Left ventricle myocardium inferior (tissue), 1 donor: ENCODE measurements around the gene RTP3. TPM values are rescaled to one million over a fixed set of nuclear protein-coding genes. Genes with fewer than 3 reads are reported as not detected.

Source experiments
- DNase-seq: peaks from one replicate; pipeline ENCODE4 v3.0.0-alpha.2; 2020
- H3K27ac ChIP-seq: fragments of 200-600 bp; replicated peaks from 2 replicates; pipeline ENCODE4 v1.8.0; 2021
- H3K27me3 ChIP-seq: fragments of 200-600 bp; 2 replicates; pipeline ENCODE4 v1.8.0; 2021; ENCODE audit warnings: low read depth
- H3K36me3 ChIP-seq: fragments of 200-600 bp; 2 replicates; pipeline ENCODE4 v1.8.0; 2021
- H3K4me1 ChIP-seq: fragments of 200-600 bp; 2 replicates; pipeline ENCODE4 v1.8.0; 2021
- H3K4me3 ChIP-seq: fragments of 200-600 bp; 2 replicates; pipeline ENCODE4 v1.8.0; 2021; ENCODE audit warnings: mild to moderate bottlenecking, moderate library complexity
- H3K9me3 ChIP-seq: fragments of 200-600 bp; replicated peaks from 2 replicates; pipeline ENCODE4 v1.8.0; 2021
- intact Hi-C: fragments of 100-400 bp; cut with micrococcal nuclease; formaldehyde crosslinking; loops from one replicate; pipeline ENCODE4 v1.11.0; 2022
- total RNA-seq: library from RNA; stranded (reverse); fragmentation: NEBNext Ultra II Directional; extraction: Animal tissue kit (Norgen Biotek cat#: 25700); gene quantifications from one replicate; pipeline ENCODE4 v1.2.1, GENCODE V29; 2021
- TF ChIP-seq, protein P1 (sequence below): fragments of 200-600 bp; IDR thresholded peaks from 2 replicates; pipeline ENCODE4 v1.8.0; 2021; ENCODE audit warnings: antibody characterized with exemption, mild to moderate bottlenecking, borderline replicate concordance
- donor health status: DM: no; HTN: yes; CAD: no; lungs with severe emphysema.

The RTP3 gene
- total RNA-seq, 1 donor from 2014 or later = not detected

DNA sequence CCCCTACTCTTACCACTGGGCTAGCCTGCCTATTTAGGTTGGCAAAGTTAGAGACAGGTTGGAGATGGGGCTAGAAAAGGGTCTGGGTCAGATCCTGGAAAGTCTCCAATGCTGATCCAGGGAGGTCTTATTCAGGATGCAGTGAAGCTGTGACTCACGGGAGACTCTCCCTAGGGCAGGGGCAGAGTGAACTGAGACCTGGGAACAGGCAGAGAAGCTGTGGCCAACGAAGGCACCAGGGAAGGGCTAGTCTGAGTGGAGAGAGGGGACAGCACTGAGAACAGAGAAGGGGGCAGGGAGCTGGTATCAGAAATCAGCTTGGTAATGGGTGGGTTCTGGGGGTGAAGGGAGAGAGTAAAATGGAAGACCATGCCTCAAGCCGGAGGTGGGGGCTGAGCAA is 35.3 kb upstream of the RTP3 start:
- intact Hi-C loops = no loop called here
- Histone ChIP-seq H3K9me3 (no peaks in the 10 kb centered on the region), H3K27me3 (peaks cover 25% of the 10 kb centered on the region), H3K4me3 (peak overlapping the region; percentile 58), H3K27ac (peak overlapping the region; percentile 88), H3K4me1 (peaks cover 39% of the 10 kb centered on the region), H3K36me3 (peaks cover 5% of the 10 kb centered on the region)
- TF ChIP-seq, protein P1, sequence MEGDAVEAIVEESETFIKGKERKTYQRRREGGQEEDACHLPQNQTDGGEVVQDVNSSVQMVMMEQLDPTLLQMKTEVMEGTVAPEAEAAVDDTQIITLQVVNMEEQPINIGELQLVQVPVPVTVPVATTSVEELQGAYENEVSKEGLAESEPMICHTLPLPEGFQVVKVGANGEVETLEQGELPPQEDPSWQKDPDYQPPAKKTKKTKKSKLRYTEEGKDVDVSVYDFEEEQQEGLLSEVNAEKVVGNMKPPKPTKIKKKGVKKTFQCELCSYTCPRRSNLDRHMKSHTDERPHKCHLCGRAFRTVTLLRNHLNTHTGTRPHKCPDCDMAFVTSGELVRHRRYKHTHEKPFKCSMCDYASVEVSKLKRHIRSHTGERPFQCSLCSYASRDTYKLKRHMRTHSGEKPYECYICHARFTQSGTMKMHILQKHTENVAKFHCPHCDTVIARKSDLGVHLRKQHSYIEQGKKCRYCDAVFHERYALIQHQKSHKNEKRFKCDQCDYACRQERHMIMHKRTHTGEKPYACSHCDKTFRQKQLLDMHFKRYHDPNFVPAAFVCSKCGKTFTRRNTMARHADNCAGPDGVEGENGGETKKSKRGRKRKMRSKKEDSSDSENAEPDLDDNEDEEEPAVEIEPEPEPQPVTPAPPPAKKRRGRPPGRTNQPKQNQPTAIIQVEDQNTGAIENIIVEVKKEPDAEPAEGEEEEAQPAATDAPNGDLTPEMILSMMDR = no peak
- no peak for DNase-seq

DNA sequence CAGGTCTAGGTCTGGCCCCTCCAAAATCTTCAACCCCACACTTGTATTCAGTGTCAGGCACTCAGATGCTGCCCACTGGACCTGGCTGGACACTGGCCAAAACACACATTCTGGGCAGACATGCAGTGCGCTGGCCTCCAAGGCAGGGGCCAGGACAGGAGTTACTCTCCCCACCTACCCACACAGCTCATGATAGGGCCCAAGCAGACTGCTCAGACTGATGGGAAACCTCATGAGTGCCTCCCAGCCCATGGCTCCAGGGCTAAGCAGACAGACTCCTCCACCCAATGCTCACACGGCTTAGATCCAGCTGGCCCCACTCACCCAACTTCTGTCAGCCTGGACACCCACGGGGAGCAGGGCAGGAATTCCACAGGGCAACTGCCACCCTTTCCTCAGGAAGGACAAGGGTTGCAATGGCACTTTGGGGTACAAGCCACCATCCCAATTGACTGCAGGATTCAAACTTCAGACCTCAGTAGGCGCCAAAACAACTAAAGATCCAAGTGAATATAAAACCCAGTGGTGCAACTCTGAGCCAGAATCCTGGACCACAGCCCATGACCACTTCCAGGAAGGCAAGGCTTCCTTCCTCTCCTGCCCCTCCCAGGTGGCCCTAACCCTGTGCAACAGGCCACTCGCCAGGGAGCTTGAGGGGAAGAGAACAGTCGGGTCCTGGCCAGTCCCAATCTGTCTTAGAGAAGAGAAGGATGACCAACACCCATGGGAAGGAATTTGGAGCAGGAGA is 34.5 kb upstream of the RTP3 start:
- Histone ChIP-seq H3K4me1 (peaks cover 47% of the 10 kb centered on the region), H3K4me3 (peak overlapping the region; percentile 58), H3K27ac (peak overlapping the region; percentile 88), H3K36me3 (peaks cover 5% of the 10 kb centered on the region), H3K9me3 (no peaks in the 10 kb centered on the region), H3K27me3 (peaks cover 25% of the 10 kb centered on the region)
- peak; percentile 45 for DNase-seq
- intact Hi-C loops = no loop called here
- TF ChIP-seq, protein P1 = no peak

DNA sequence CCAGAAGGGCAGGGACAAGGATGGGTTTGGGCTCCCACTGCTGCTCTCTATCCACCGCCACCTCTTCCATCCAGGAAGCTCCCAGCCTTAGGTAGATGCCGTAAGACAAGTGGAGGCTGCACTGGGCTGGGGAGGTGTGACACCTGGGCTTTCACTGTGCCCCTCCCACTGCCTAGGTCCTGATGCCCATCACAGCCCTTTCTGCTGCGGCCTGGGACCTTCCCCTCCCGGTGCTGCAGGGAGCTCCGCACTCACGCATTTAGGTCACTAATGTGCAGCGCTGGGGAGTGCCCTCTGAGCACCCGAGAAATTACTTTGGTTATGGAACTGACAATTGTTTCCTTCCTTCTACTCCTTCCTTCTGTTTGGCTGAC is 33.9 kb upstream of the RTP3 start:
- Histone ChIP-seq H3K36me3 (peaks cover 5% of the 10 kb centered on the region), H3K9me3 (no peaks in the 10 kb centered on the region), H3K4me3 (peak overlapping the region; percentile 58), H3K4me1 (peaks cover 52% of the 10 kb centered on the region), H3K27me3 (peaks cover 25% of the 10 kb centered on the region), H3K27ac (peak overlapping the region; percentile 88)
- intact Hi-C loops = no loop called here
- no peak for DNase-seq
- TF ChIP-seq, protein P1 = no peak

DNA sequence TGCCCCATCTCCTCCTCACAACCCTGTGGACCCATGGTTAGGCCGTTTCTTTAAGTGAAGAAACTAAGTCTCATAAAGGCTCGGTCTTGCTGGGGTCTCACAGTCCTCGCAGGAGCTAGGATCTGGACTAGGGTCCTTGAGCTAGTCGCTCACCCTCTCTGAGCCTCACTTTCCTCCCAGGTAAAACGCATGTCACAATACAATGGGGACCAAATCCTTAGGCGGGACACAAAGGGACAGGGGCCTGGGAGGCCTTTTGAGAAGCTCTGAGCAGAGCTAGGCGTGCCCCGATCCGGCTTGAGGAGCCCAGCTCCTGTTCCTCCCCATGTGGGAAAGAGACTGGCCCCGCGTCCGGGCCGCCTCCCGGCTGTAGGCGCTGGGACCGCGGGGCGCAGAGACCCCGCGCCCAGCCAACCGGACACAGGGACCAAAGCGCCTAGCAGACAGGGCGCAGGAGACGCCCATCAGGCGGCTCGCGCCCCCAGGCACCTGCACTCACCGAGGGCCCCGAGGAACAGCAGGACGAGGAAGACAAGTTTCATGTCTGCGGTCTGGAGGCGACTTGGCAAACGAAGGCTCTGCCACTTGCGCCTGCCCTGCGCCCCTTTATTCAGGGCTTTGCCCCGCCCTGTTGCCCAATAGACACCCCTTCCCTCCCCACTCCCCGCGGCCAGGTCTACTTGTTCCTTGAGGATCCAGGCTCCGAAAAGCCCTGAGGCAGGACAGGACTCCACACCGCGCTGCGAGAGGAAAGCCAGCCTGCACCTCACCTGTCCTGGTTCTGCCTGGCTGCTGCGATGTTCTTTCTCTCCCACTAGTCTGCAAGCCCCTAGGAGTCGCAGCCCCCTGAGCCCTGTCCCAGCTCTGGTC is 33.2 kb upstream of the RTP3 start, which contains the start of gene LTF:
Gene LTF (minus strand): TSS at position 580 of the 870 bp plus-strand sequence. CDS start 38 bp downstream, at position 542.
- Histone ChIP-seq H3K27ac (peak within 1 kb of the TSS; percentile 88), H3K4me1 (peaks cover 57% of the 10 kb centered on the region), H3K27me3 (peaks cover 25% of the 10 kb centered on the region), H3K9me3 (no peaks in the 10 kb centered on the region), H3K4me3 (peak within 1 kb of the TSS; percentile 58), H3K36me3 (peaks cover 5% of the 10 kb centered on the region)
- DNase-seq = no peak
- intact Hi-C loops = no loop called here
- TF ChIP-seq, protein P1 = no peak

DNA sequence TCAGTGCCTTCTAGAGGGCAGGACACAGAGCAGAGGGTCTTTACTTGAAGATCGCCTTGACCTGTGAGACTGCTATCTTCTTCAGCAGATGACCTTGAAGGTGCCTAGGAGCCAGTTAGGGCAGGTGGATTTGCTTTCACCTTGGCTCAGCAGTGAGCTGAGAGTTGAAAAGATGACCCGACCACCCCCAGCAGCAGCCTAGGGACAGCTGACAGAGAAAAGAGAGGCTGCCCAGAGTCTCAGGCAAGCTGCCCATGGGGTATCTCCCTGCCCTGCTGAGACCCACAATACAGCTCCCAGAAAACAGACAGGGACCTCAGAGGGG is 32.6 kb upstream of the RTP3 start:
- Histone ChIP-seq H3K27ac (no peak overlapping the region), H3K27me3 (peaks cover 25% of the 10 kb centered on the region), H3K36me3 (peaks cover 3% of the 10 kb centered on the region), H3K9me3 (no peaks in the 10 kb centered on the region), H3K4me3 (no peak overlapping the region), H3K4me1 (peaks cover 63% of the 10 kb centered on the region)
- TF ChIP-seq, protein P1 = no peak
- no peak for DNase-seq
- intact Hi-C loops = no loop called here
